ENCODE results near the gene OTOP3.
"Not testable (repeated sequence)": the region's sequence is repeated elsewhere in the genome, so short reads cannot be mapped to it uniquely, and the experiment has no call there.

GRCh38 chr17:74909097-74909496, 26.6 kb upstream of the OTOP3 start:
- TF ChIP-seq CTCF (conservative IDR thresholded peaks at IDR 0.05; ENCODE audit: low read depth, low read length); EZH2 (IDR thresholded peaks at IDR 0.05; ENCODE audit: low read length, unreplicated experiment): not testable (repeated sequence)

All from PC-3 (cell line).